BLaER1 treated with 17β-estradiol and CSF1 and Interleukin-3, amounts not matched to agents 10 nM and 100 nM (cell line): Measurements from ENCODE around the gene THOP1.

Experiments used
- H3K27ac ChIP-seq, 11 experiments: shearing (Covaris generic); formaldehyde crosslinking; 2 replicates each; pipeline ENCODE4 v1.8.1; 2022
- H3K27me3 ChIP-seq, 11 experiments: shearing (Covaris generic); formaldehyde crosslinking; 2 replicates each; pipeline ENCODE4 v1.8.1; 2022
- H3K36me3 ChIP-seq, 11 experiments: shearing (Covaris generic); formaldehyde crosslinking; 2 replicates each; pipeline ENCODE4 v1.8.1; 2022
- H3K4me1 ChIP-seq, 10 experiments: shearing (Covaris generic); formaldehyde crosslinking; 2 replicates each; pipeline ENCODE4 v1.8.1; 2022
- H3K4me2 ChIP-seq, 11 experiments: shearing (Covaris generic); formaldehyde crosslinking; 2 replicates each; pipeline ENCODE4 v1.8.1; 2022
- H3K4me3 ChIP-seq, 10 experiments: shearing (Covaris generic); formaldehyde crosslinking; 2 replicates each; pipeline ENCODE4 v1.8.1; 2022
- H3K9ac ChIP-seq, 11 experiments: shearing (Covaris generic); formaldehyde crosslinking; 2 replicates each; pipeline ENCODE4 v1.8.1; 2022
- H3K9me3 ChIP-seq, 11 experiments: shearing (Covaris generic); formaldehyde crosslinking; replicated peaks in 1 of 11; 2 replicates each; pipeline ENCODE4 v1.8.1; 2022
- H4K20me1 ChIP-seq, 11 experiments: shearing (Covaris generic); formaldehyde crosslinking; 2 replicates each; pipeline ENCODE4 v1.8.1; 2022
- Cebpa-rat ChIP-seq, 11 experiments: shearing (Covaris generic); IDR thresholded peaks; 2 replicates each; pipeline ENCODE4 v1.8.1; 2022

Gene THOP1

GRCh38 chr19:2765376-2765775 lies 19.9 kb upstream of the THOP1 start:
- no peak overlapping the region for H3K4me2 ChIP-seq
- no peaks in the 10 kb centered on the region for H3K9me3 ChIP-seq
- H3K36me3 ChIP-seq = peaks cover 87 to 92% (median 90%) of the 10 kb centered on the region in 11 experiments
- H3K27ac ChIP-seq = no peak overlapping the region
- peaks cover 13 to 29% (median 21%) of the 10 kb centered on the region in 10 experiments for H3K4me1 ChIP-seq
- no peak for TF ChIP-seq Cebpa-rat (IDR thresholded peaks at IDR 0.05)
- 0 out of 22 replicates have a peak overlapping the region, but pooled peaks of 1 of the 11 experiments have one; percentile 5 for H3K9ac ChIP-seq
- no peak overlapping the region for H3K4me3 ChIP-seq
- no peaks in the 10 kb centered on the region for H3K27me3 ChIP-seq
- peaks cover 30 to 91% (median 76%) of the 10 kb centered on the region in 11 experiments for H4K20me1 ChIP-seq

- TF ChIP-seq Cebpa-rat (IDR thresholded peaks at IDR 0.05) = no peak
- H3K9me3 ChIP-seq = no peaks in the 10 kb centered on the region
- H3K4me1 ChIP-seq = peaks cover 27 to 36% (median 29%) of the 10 kb centered on the region in 10 experiments
- peak overlapping the region in 2 of 11 experiments; percentile 6 to 81; a peak in 3 of 22 replicates for H3K27ac ChIP-seq
- peaks cover 75 to 89% (median 80%) of the 10 kb centered on the region in 11 experiments for H3K36me3 ChIP-seq
- H3K27me3 ChIP-seq = no peaks in the 10 kb centered on the region
- H3K4me2 ChIP-seq = no peak overlapping the region
- H4K20me1 ChIP-seq = peaks cover 41 to 91% (median 77%) of the 10 kb centered on the region in 11 experiments
- H3K9ac ChIP-seq = no peak overlapping the region
- no peak overlapping the region for H3K4me3 ChIP-seq
Measured at GRCh38 chr19:2766594-2767372, 18.5 kb upstream of the THOP1 start.

- Histone ChIP-seq H3K36me3 (peaks cover 66 to 84% (median 77%) of the 10 kb centered on the region in 11 experiments), H4K20me1 (peaks cover 50 to 91% (median 77%) of the 10 kb centered on the region in 11 experiments), H3K9me3 (no peaks in the 10 kb centered on the region), H3K4me1 (peaks cover 36 to 45% (median 38%) of the 10 kb centered on the region in 10 experiments), H3K4me3 (no peak overlapping the region), H3K27me3 (no peaks in the 10 kb centered on the region), H3K27ac (peak overlapping the region in 7 of 11 experiments; percentile 3 to 89 (median 80); a peak in 8 of 22 replicates), H3K9ac (peak overlapping the region in 2 of 11 experiments; percentile 13 to 14; a peak in 1 of 22 replicates), H3K4me2 (no peak overlapping the region)
- no peak for TF ChIP-seq Cebpa-rat (IDR thresholded peaks at IDR 0.05)
Measured at GRCh38 chr19:2767688-2768087, 17.6 kb upstream of the THOP1 start.

GRCh38 chr19:2768365-2769132 lies 16.8 kb upstream of the THOP1 start:
- H3K9me3 ChIP-seq = no peaks in the 10 kb centered on the region
- peak overlapping the region in 9 of 11 experiments; percentile 69 to 89 (median 81); a peak in 16 of 22 replicates for H3K27ac ChIP-seq
- H3K9ac ChIP-seq = peak overlapping the region in 7 of 11 experiments; percentile 5 to 76 (median 72); a peak in 8 of 22 replicates
- peak overlapping the region in 3 of 11 experiments; percentile 88 to 97 (median 92); a peak in 2 of 22 replicates for H3K4me2 ChIP-seq
- no peak overlapping the region for H3K4me3 ChIP-seq
- peaks cover 51 to 84% (median 69%) of the 10 kb centered on the region in 11 experiments for H4K20me1 ChIP-seq
- no peaks in the 10 kb centered on the region for H3K27me3 ChIP-seq
- no peak for TF ChIP-seq Cebpa-rat (IDR thresholded peaks at IDR 0.05)
- peaks cover 37 to 45% (median 39%) of the 10 kb centered on the region in 10 experiments for H3K4me1 ChIP-seq
- peaks cover 57 to 76% (median 68%) of the 10 kb centered on the region in 11 experiments for H3K36me3 ChIP-seq

GRCh38 chr19:2769218-2769617 lies 16.1 kb upstream of the THOP1 start:
- Histone ChIP-seq H3K36me3 (peaks cover 50 to 76% (median 65%) of the 10 kb centered on the region in 11 experiments), H3K4me2 (peak overlapping the region; percentile 30 to 98 (median 92); a peak in 18 of 22 replicates), H4K20me1 (peaks cover 57 to 88% (median 68%) of the 10 kb centered on the region in 11 experiments), H3K4me3 (no peak overlapping the region), H3K27me3 (no peaks in the 10 kb centered on the region), H3K9ac (peak overlapping the region in 8 of 11 experiments; percentile 33 to 76 (median 70); a peak in 12 of 22 replicates), H3K4me1 (peaks cover 40 to 52% (median 45%) of the 10 kb centered on the region in 10 experiments), H3K9me3 (no peaks in the 10 kb centered on the region), H3K27ac (peak overlapping the region in 10 of 11 experiments; percentile 27 to 89 (median 80); a peak in 18 of 22 replicates)
- TF ChIP-seq Cebpa-rat (IDR thresholded peaks at IDR 0.05) = no peak

- H3K4me2 ChIP-seq = peak overlapping the region; percentile 75 to 98 (median 92)
- no peaks in the 10 kb centered on the region for H3K27me3 ChIP-seq
- H3K4me1 ChIP-seq = peaks cover 51 to 63% (median 56%) of the 10 kb centered on the region in 10 experiments
- H3K36me3 ChIP-seq = peaks cover 39 to 68% (median 55%) of the 10 kb centered on the region in 11 experiments
- H4K20me1 ChIP-seq = peaks cover 68 to 92% (median 78%) of the 10 kb centered on the region in 11 experiments
- no peaks in the 10 kb centered on the region for H3K9me3 ChIP-seq
- no peak for TF ChIP-seq Cebpa-rat (IDR thresholded peaks at IDR 0.05)
- H3K4me3 ChIP-seq = peak overlapping the region in 7 of 10 experiments; percentile 6 to 51 (median 40); a peak in 10 of 20 replicates
- H3K27ac ChIP-seq = peak overlapping the region; percentile 31 to 89 (median 80); a peak in 20 of 22 replicates
- peak overlapping the region; percentile 35 to 77 (median 69); a peak in 19 of 22 replicates for H3K9ac ChIP-seq
Measured at GRCh38 chr19:2770055-2771013, 15.0 kb upstream of the THOP1 start.

GRCh38 chr19:2771786-2772674 lies 13.3 kb upstream of the THOP1 start:
- peaks cover 66 to 80% (median 73%) of the 10 kb centered on the region in 10 experiments for H3K4me1 ChIP-seq
- H3K27ac ChIP-seq = peak overlapping the region in 10 of 11 experiments; percentile 40 to 89 (median 73); a peak in 19 of 22 replicates
- H3K4me3 ChIP-seq = no peak overlapping the region
- peak overlapping the region; percentile 75 to 98 (median 92) for H3K4me2 ChIP-seq
- H3K9ac ChIP-seq = peak overlapping the region; percentile 36 to 69 (median 60); a peak in 21 of 22 replicates
- H3K27me3 ChIP-seq = no peaks in the 10 kb centered on the region
- peaks cover 25 to 57% (median 48%) of the 10 kb centered on the region in 11 experiments for H3K36me3 ChIP-seq
- H3K9me3 ChIP-seq = no peaks in the 10 kb centered on the region
- H4K20me1 ChIP-seq = peaks cover 68 to 90% (median 85%) of the 10 kb centered on the region in 11 experiments
- no peak for TF ChIP-seq Cebpa-rat (IDR thresholded peaks at IDR 0.05)
